ENCODE data around the gene TMEM59L.

The TMEM59L gene

DNA sequence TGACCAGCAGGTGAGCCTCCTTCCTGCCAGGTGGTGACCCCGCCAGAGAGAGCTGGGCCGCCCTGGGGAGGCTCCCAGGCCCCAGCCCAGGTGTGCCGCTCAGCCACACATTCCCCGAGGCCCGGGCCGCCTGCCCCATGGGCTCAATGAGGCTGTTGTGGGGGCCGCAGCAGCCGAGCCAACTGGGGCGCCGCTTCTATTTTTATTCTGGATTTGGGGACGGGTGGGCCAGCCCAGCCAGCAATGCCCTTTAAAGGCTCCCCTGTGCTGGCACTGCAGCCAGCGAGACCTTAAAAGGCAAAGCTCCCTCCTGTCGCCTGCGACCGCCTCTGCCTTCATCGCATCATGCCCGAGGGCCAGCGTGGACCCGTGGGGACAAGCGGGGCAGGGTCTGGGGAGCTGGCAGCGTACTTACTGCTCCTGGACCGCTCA, 53.1 kb downstream of the TMEM59L start:
- in situ Hi-C loops (cut with HindIII; ENCODE audit: low sequenced_read_pairs), result no loop called here
- TF ChIP-seq, protein P1, sequence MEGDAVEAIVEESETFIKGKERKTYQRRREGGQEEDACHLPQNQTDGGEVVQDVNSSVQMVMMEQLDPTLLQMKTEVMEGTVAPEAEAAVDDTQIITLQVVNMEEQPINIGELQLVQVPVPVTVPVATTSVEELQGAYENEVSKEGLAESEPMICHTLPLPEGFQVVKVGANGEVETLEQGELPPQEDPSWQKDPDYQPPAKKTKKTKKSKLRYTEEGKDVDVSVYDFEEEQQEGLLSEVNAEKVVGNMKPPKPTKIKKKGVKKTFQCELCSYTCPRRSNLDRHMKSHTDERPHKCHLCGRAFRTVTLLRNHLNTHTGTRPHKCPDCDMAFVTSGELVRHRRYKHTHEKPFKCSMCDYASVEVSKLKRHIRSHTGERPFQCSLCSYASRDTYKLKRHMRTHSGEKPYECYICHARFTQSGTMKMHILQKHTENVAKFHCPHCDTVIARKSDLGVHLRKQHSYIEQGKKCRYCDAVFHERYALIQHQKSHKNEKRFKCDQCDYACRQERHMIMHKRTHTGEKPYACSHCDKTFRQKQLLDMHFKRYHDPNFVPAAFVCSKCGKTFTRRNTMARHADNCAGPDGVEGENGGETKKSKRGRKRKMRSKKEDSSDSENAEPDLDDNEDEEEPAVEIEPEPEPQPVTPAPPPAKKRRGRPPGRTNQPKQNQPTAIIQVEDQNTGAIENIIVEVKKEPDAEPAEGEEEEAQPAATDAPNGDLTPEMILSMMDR (IDR thresholded peaks at IDR 0.05; ENCODE audit: low read depth, low read length), result no peak
- no peak overlapping the region for H3K4me3 ChIP-seq (ENCODE audit: low read depth, low read length)
- no peak for DNase-seq (ENCODE audit: low read depth, low spot score)

DNA sequence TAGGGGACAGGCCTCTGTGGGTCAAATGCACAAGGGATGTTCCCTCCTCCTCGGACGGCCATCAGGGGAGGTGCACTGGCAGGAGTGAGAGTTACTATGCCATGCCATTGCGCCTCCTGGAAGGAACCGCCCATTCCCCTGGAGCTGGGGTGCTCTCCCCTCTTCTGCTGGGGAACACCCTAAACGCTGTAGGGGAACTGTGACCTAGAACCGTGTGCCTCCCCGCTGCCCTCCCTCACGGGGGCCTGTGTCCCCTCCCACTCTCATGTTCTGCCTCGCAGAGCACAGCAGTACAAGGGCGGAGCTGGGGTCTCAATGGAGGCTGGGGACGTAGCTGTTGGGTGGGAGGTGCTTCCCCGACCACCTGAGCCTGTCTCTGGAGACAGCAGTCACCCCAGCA, 53.6 kb downstream of the TMEM59L start:
- no peak for DNase-seq (ENCODE audit: low read depth, low spot score)
- in situ Hi-C loops (cut with HindIII; ENCODE audit: low sequenced_read_pairs), result no loop called here
- TF ChIP-seq, protein P1 (IDR thresholded peaks at IDR 0.05; ENCODE audit: low read depth, low read length), result no peak
- H3K4me3 ChIP-seq (ENCODE audit: low read depth, low read length), result no peak overlapping the region

DNA sequence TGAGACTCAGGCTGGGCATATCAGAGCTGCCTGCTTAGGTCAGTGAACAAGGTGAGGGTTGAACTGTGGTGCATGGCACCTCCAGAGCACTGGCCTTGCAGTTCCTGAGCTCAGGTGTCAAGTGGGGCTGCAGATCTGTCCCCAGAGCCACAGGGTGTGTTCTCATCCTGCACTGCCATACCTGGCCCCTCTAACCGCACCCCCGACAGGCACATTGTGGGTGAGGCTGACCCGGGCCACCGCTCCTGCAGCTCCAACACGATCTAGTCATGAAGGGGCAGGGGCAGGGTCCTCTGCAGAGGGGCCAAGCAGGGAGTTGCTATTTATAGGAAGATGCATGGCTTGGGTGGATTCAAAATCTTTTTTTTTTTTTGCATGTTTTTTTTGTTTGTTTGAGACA, 54.1 kb downstream of the TMEM59L start:
- H3K4me3 ChIP-seq (ENCODE audit: low read depth, low read length), result no peak overlapping the region
- TF ChIP-seq, protein P1 (IDR thresholded peaks at IDR 0.05; ENCODE audit: low read depth, low read length), result no peak
- DNase-seq (ENCODE audit: low read depth, low spot score), result no peak
- in situ Hi-C loops (cut with HindIII; ENCODE audit: low sequenced_read_pairs), result no loop called here

DNA sequence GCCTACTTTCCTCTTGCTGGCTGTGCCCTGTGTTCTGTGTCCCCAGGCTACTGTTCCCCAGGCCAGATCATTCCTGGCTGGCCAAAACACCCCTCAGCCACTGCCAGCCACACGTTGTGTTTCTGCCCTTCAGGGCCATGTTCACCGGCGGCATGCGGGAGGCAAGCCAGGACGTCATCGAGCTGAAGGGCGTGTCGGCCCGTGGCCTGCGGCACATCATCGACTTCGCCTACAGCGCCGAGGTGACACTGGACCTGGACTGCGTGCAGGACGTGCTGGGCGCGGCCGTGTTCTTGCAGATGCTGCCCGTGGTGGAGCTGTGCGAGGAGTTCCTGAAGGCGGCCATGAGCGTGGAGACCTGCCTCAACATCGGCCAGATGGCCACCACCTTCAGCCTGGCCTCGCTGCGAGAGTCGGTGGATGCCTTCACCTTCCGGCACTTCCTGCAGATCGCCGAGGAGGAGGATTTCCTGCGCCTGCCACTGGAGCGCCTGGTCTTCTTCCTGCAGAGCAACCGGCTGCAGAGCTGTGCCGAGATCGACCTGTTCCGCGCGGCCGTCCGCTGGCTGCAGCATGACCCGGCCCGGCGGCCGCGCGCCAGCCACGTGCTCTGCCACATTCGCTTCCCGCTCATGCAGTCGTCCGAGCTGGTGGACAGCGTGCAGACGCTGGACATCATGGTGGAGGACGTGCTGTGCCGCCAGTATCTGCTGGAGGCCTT, 55.0 kb downstream of the TMEM59L start:
- in situ Hi-C loops (cut with HindIII; ENCODE audit: low sequenced_read_pairs), result no loop called here
- no peak overlapping the region for H3K4me3 ChIP-seq (ENCODE audit: low read depth, low read length)
- TF ChIP-seq, protein P1 (IDR thresholded peaks at IDR 0.05; ENCODE audit: low read depth, low read length), result no peak
- DNase-seq (ENCODE audit: low read depth, low spot score), result no peak

DNA sequence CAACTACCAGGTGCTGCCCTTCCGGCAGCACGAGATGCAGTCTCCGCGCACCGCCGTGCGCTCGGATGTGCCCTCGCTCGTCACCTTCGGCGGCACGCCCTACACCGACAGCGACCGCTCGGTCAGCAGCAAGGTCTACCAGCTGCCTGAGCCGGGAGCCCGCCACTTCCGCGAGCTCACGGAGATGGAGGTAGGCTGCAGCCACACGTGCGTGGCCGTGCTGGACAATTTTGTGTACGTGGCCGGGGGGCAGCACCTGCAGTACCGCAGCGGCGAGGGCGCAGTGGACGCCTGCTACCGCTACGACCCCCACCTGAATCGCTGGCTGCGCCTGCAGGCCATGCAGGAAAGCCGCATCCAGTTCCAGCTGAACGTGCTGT, 55.6 kb downstream of the TMEM59L start:
- in situ Hi-C loops (cut with HindIII; ENCODE audit: low sequenced_read_pairs), result no loop called here
- TF ChIP-seq, protein P1 (IDR thresholded peaks at IDR 0.05; ENCODE audit: low read depth, low read length), result no peak
- no peak for DNase-seq (ENCODE audit: low read depth, low spot score)
- H3K4me3 ChIP-seq (ENCODE audit: low read depth, low read length), result no peak overlapping the region

DNA sequence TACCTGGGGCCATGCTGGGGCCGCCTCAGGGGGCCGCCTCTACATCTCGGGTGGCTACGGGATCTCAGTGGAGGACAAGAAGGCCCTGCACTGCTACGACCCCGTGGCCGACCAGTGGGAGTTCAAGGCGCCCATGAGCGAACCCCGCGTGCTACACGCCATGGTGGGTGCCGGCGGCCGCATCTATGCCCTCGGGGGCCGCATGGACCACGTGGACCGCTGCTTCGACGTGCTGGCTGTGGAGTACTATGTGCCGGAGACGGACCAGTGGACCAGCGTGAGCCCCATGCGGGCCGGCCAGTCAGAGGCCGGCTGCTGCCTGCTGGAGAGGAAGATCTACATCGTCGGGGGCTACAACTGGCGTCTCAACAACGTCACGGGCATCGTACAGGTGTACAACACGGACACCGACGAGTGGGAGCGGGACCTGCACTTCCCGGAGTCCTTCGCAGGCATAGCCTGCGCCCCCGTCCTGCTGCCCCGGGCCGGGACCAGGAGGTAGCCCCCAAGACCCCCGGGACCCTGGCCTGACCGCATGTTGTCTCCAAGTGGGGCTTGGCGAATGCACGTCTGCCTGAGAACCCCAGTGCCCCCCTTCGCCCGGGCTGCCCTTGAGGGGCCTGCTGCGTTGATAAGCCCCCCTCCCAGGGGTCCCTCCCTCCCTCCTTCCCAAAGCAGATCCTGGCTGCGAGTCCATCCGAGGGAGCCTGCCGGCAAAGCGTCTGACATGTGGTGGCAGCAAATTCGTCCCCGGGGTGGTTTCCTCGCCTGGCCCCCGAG, 56.3 kb downstream of the TMEM59L start:
- H3K4me3 ChIP-seq (ENCODE audit: low read depth, low read length), result no peak overlapping the region
- DNase-seq (ENCODE audit: low read depth, low spot score), result no peak
- in situ Hi-C loops (cut with HindIII; ENCODE audit: low sequenced_read_pairs), result no loop called here
- TF ChIP-seq, protein P1 (IDR thresholded peaks at IDR 0.05; ENCODE audit: low read depth, low read length), result no peak
